HepG2 (cell line): ENCODE measurements around the gene B3GNT9. TPM values are rescaled to one million over a fixed set of nuclear protein-coding genes. Genes with fewer than 3 reads are reported as not detected.

Experiments used
- BCL6 ChIP-seq: IDR thresholded peaks from 2 replicates; pipeline ENCODE4 v1.6.1; 2016; ENCODE audit warnings: missing genetic modification reagents, missing compliant biosample characterization
- EEA1 ChIP-seq: sonication (generic); formaldehyde crosslinking; IDR thresholded peaks from 2 replicates; pipeline ENCODE4 v1.5.1; 2020; ENCODE audit warnings: mild to moderate bottlenecking, missing genetic modification reagents, borderline replicate concordance
- EP300 ChIP-seq, 3 experiments: sonication (generic) in 1 of 3; formaldehyde crosslinking in 1 of 3; IDR thresholded peaks; 2 replicates each; pipeline versions ENCODE4 v1.5.1 to v1.6.1; 2011 to 2020; ENCODE audit warnings: low read depth in 2 of 3, low read length in 2 of 3, borderline replicate concordance in 1 of 3, improper control_type of control experiment in 1 of 3, mild to moderate bottlenecking in 1 of 3, missing genetic modification reagents in 1 of 3, moderate library complexity in 1 of 3
- FOXM1 ChIP-seq: sonication (generic); formaldehyde crosslinking; IDR thresholded peaks from 2 replicates; pipeline ENCODE4 v1.5.0; 2020; ENCODE audit warnings: missing genetic modification reagents
- GTF3A ChIP-seq: sonication (generic); formaldehyde crosslinking; conservative IDR thresholded peaks from 2 replicates; pipeline ENCODE4 v1.4.0; 2020; ENCODE audit warnings: mild to moderate bottlenecking, missing genetic modification reagents
- IRF9 ChIP-seq: sonication (generic); formaldehyde crosslinking; IDR thresholded peaks from 2 replicates; pipeline ENCODE4 v1.8.0; 2022; ENCODE audit warnings: missing genetic modification reagents, mild to moderate bottlenecking, borderline replicate concordance
- MEF2D ChIP-seq: sonication (generic); formaldehyde crosslinking; IDR thresholded peaks from 2 replicates; pipeline ENCODE4 v1.5.1; 2020; ENCODE audit warnings: mild to moderate bottlenecking, missing genetic modification reagents
- ONECUT2 ChIP-seq: sonication (generic); formaldehyde crosslinking; IDR thresholded peaks from 2 replicates; pipeline ENCODE4 v1.4.0; 2020; ENCODE audit warnings: missing genetic modification reagents
- PAX8 ChIP-seq: sonication (generic); formaldehyde crosslinking; IDR thresholded peaks from 2 replicates; pipeline ENCODE4 v1.8.0; 2022; ENCODE audit warnings: mild to moderate bottlenecking, missing genetic modification reagents, borderline replicate concordance
- PLRG1 ChIP-seq: fragments of 450-650 bp; conservative IDR thresholded peaks from 2 replicates; pipeline ENCODE4 v1.6.1; 2016
- PTBP1 ChIP-seq: fragments of 200-400 bp; formaldehyde crosslinking; IDR thresholded peaks from 2 replicates; pipeline ENCODE4 v1.6.1; 2018; ENCODE audit warnings: low read length, low read depth; ENCODE audit not compliant: poor library complexity, severe bottlenecking
- RFX1 ChIP-seq: fragments of 450-650 bp; IDR thresholded peaks from 2 replicates; pipeline ENCODE4 v1.6.1; 2017
- SNRNP70 ChIP-seq: fragments of 200-400 bp; formaldehyde crosslinking; IDR thresholded peaks from 2 replicates; pipeline ENCODE4 v1.6.1; 2017; ENCODE audit warnings: mild to moderate bottlenecking, low read depth, low read length, moderate library complexity
- ZBTB7A ChIP-seq: sonication (generic); formaldehyde crosslinking; IDR thresholded peaks from 2 replicates; pipeline ENCODE4 v1.8.0; 2022; ENCODE audit warnings: mild to moderate bottlenecking, missing genetic modification reagents
- ZFY ChIP-seq: sonication (generic); formaldehyde crosslinking; IDR thresholded peaks from 2 replicates; pipeline ENCODE4 v1.4.0; 2020; ENCODE audit warnings: missing genetic modification reagents
- ZNF101 ChIP-seq: sonication (generic); formaldehyde crosslinking; IDR thresholded peaks from 2 replicates; pipeline ENCODE4 v1.4.0; 2020; ENCODE audit warnings: mild to moderate bottlenecking, low read depth, missing genetic modification reagents, borderline replicate concordance
- ZNF367 ChIP-seq: sonication (generic); formaldehyde crosslinking; IDR thresholded peaks from 2 replicates; pipeline ENCODE4 v1.4.0; 2020; ENCODE audit warnings: missing genetic modification reagents, borderline replicate concordance
- ZNF546 ChIP-seq: sonication (generic); formaldehyde crosslinking; conservative IDR thresholded peaks from 2 replicates; pipeline ENCODE4 v1.8.1; 2023; ENCODE audit warnings: mild to moderate bottlenecking, missing genetic modification reagents
- ZNF747 ChIP-seq: sonication (generic); formaldehyde crosslinking; IDR thresholded peaks from 2 replicates; pipeline ENCODE4 v1.8.1; 2023; ENCODE audit warnings: missing genetic modification reagents, mild to moderate bottlenecking, borderline replicate concordance
- ZNF768 ChIP-seq: sonication (generic); formaldehyde crosslinking; IDR thresholded peaks from 2 replicates; pipeline ENCODE4 v1.4.0; 2020; ENCODE audit warnings: missing genetic modification reagents
- ZNF775 ChIP-seq: sonication (generic); formaldehyde crosslinking; IDR thresholded peaks from 2 replicates; pipeline ENCODE4 v1.4.0; 2020; ENCODE audit warnings: missing genetic modification reagents, mild to moderate bottlenecking, moderate library complexity, borderline replicate concordance
- ZSCAN20 ChIP-seq: sonication (generic); formaldehyde crosslinking; IDR thresholded peaks from 2 replicates; pipeline ENCODE4 v1.4.0; 2020; ENCODE audit warnings: missing genetic modification reagents, mild to moderate bottlenecking, borderline replicate concordance
- polyA plus RNA-seq, 8 experiments: library from polyadenylated mRNA; depleted of rRNA in 3 of 8; stranded (reverse) in 7 of 8; unstranded in 1 of 8; fragments of >200 nt; fragmentation: Illumina TruSeq in 4 of 8; extraction: Trizol in 4 of 8; gene quantifications; 2 replicates each; pipeline versions ENCODE4 v1.2.1 to v1.2.3, GENCODE V29; 2011 to 2016; ENCODE audit warnings: low read depth in 4 of 8, missing spikeins in 1 of 8, mixed read lengths in 1 of 8; ENCODE audit not compliant: insufficient read depth in 1 of 8
- total RNA-seq, 5 experiments: library from RNA; depleted of rRNA; stranded (reverse); fragments of >200 nt; fragmentation: Illumina TruSeq; extraction: Trizol; gene quantifications; 2 replicates each; pipeline ENCODE4 v1.2.3, GENCODE V29; 2016; ENCODE audit warnings: low read depth in 1 of 5
- TF ChIP-seq, protein P1 (sequence below): sonication (generic); formaldehyde crosslinking; IDR thresholded peaks from 2 replicates; pipeline ENCODE4 v1.5.1; 2020; ENCODE audit warnings: mild to moderate bottlenecking, missing genetic modification reagents
- TF ChIP-seq, protein P2 (sequence below): sonication (generic); formaldehyde crosslinking; IDR thresholded peaks from 2 replicates; pipeline ENCODE4 v1.5.1; 2020; ENCODE audit warnings: mild to moderate bottlenecking, missing genetic modification reagents, moderate library complexity

The B3GNT9 gene
- total and polyA plus RNA-seq, 2 of the 13 experiments (the other 11 are each of a cell fraction or from before 2014, with no cell fraction given): 1.5 to 3.1 TPM

GRCh38 chr16:67109407-67110135, 41.2 kb downstream of the B3GNT9 start, which contains the start of gene PHAF1 (continued):
- TF ChIP-seq ZNF775: no peak; the same call in 1 of the 2 replicates
- 0 out of 2 replicates have a peak, but pooled peaks have one; percentile 81 for TF ChIP-seq GTF3A (CRISPR knock-in tag)
- TF ChIP-seq RFX1: peak; percentile 39; the same call in 1 of the 2 replicates
- TF ChIP-seq ZSCAN20 (CRISPR knock-in tag): 0 out of 2 replicates have a peak, but pooled peaks have one; percentile 28
- TF ChIP-seq ZFY: peak; percentile 96
- no peak for TF ChIP-seq PLRG1
- peak; percentile 43; the same call in 1 of the 2 replicates for TF ChIP-seq ZNF367 (CRISPR knock-in tag)
- peak in 1 of 2 experiments; percentile 17; a peak in 2 of 4 replicates for TF ChIP-seq EP300 (IDR thresholded peaks at IDR 0.05; ENCODE audit: low read depth in 2 of 2, low read length in 2 of 2)
- TF ChIP-seq EP300 (CRISPR knock-in tag; IDR thresholded peaks at IDR 0.05; ENCODE audit: borderline replicate concordance): no peak; the same call in 1 of the 2 replicates
- TF ChIP-seq IRF9 (CRISPR knock-in tag): peak; percentile 97
- peak; percentile 55; the same call in 1 of the 2 replicates for TF ChIP-seq MEF2D (CRISPR knock-in tag)
- TF ChIP-seq SNRNP70: no peak
- peak; percentile 59 for TF ChIP-seq PTBP1
- peak; percentile 47 for TF ChIP-seq BCL6 (CRISPR knock-in tag)
- TF ChIP-seq PAX8 (CRISPR knock-in tag): 0 out of 2 replicates have a peak, but pooled peaks have one; percentile 19
- peak; percentile 96 for TF ChIP-seq ZBTB7A
- TF ChIP-seq FOXM1 (CRISPR knock-in tag): 0 out of 2 replicates have a peak, but pooled peaks have one; percentile 11
- TF ChIP-seq, protein P1, sequence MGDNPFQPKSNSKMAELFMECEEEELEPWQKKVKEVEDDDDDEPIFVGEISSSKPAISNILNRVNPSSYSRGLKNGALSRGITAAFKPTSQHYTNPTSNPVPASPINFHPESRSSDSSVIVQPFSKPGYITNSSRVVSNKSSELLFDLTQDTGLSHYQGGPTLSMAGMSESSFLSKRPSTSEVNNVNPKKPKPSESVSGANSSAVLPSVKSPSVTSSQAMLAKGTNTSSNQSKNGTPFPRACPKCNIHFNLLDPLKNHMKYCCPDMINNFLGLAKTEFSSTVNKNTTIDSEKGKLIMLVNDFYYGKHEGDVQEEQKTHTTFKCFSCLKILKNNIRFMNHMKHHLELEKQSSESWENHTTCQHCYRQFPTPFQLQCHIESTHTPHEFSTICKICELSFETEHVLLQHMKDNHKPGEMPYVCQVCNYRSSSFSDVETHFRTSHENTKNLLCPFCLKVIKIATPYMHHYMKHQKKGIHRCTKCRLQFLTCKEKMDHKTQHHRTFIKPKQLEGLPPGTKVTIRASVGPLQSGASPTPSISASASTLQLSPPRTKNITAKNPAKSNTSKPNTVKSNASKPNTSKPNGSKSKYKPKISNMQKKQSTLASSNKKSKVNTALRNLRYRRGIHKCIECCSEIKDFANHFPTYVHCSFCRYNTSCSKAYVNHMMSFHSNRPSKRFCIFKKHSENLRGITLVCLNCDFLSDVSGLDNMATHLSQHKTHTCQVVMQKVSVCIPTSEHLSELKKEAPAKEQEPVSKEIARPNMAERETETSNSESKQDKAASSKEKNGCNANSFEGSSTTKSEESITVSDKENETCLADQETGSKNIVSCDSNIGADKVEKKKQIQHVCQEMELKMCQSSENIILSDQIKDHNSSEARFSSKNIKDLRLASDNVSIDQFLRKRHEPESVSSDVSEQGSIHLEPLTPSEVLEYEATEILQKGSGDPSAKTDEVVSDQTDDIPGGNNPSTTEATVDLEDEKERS: no peak
- TF ChIP-seq ZNF768 (CRISPR knock-in tag): peak; percentile 68
- TF ChIP-seq ZNF101 (CRISPR knock-in tag): no peak
- no peak for TF ChIP-seq ONECUT2 (CRISPR knock-in tag)
- TF ChIP-seq, protein P2, sequence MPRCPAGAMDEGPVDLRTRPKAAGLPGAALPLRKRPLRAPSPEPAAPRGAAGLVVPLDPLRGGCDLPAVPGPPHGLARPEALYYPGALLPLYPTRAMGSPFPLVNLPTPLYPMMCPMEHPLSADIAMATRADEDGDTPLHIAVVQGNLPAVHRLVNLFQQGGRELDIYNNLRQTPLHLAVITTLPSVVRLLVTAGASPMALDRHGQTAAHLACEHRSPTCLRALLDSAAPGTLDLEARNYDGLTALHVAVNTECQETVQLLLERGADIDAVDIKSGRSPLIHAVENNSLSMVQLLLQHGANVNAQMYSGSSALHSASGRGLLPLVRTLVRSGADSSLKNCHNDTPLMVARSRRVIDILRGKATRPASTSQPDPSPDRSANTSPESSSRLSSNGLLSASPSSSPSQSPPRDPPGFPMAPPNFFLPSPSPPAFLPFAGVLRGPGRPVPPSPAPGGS (CRISPR knock-in tag): peak; percentile 64
- peak; percentile 24; the same call in 1 of the 2 replicates for TF ChIP-seq ZNF546 (CRISPR knock-in tag)
- peak; percentile 94 for TF ChIP-seq ZNF747
- TF ChIP-seq EEA1: no peak
